T-helper 17 cell (primary cell): ENCODE results near the gene LRRFIP2. TPM values are rescaled to one million over a fixed set of nuclear protein-coding genes. Genes with fewer than 3 reads are reported as not detected.

ENCODE experiments used
- ATAC-seq: fragments of 150-1000 bp; cut with Tn5 transposase; 2 replicates; pipeline ENCODE4 v1.10.0; 2021; ENCODE audit warnings: mild to moderate bottlenecking, moderate library complexity
- DNase-seq, 3 donors: peaks; one replicate each; pipeline versions ENCODE4 v3.0.0 to v3.0.0-alpha.2; 2020 to 2021
- H3K9me3 ChIP-seq: one replicate; pipeline ENCODE4 v1.7.0; 2013; ENCODE audit warnings: low read length, mild to moderate bottlenecking; ENCODE audit not compliant: control insufficient read depth, poor library complexity, severe bottlenecking
- H3K27ac Mint-ChIP-seq: one replicate; pipeline ENCODE4 v1.8.0; 2022; ENCODE audit warnings: mild to moderate bottlenecking, moderate library complexity, mixed read lengths
- H3K27me3 Mint-ChIP-seq: one replicate; pipeline ENCODE4 v1.8.0; 2022; ENCODE audit warnings: mixed read lengths
- H3K36me3 Mint-ChIP-seq: one replicate; pipeline ENCODE4 v1.8.0; 2022; ENCODE audit warnings: low read depth, mixed read lengths
- H3K4me1 Mint-ChIP-seq: one replicate; pipeline ENCODE4 v1.8.0; 2022; ENCODE audit warnings: mild to moderate bottlenecking, mixed read lengths
- H3K4me3 Mint-ChIP-seq: one replicate; pipeline ENCODE4 v1.8.0; 2022; ENCODE audit warnings: mild to moderate bottlenecking, moderate library complexity, mixed read lengths
- total RNA-seq, 4 donors: library from RNA in 2 of 4; stranded (reverse) in 2 of 4; gene quantifications; one replicate each; pipeline ENCODE4 v1.2.3 and lab custom pipeline; 2022 to 2026

LRRFIP2 gene
- total RNA-seq, 2 donors from 2014 or later, result 45.4 to 51.6 TPM

- H3K36me3 Mint-ChIP-seq, result peaks cover 10% of the 10 kb centered on the region
- ATAC-seq (no peak), DNase-seq (no peak)
- H3K27ac Mint-ChIP-seq, result no peak overlapping the region
- no peaks in the 10 kb centered on the region for H3K9me3 ChIP-seq
- H3K4me3 Mint-ChIP-seq, result no peak overlapping the region
- no peaks in the 10 kb centered on the region for H3K27me3 Mint-ChIP-seq
- H3K4me1 Mint-ChIP-seq, result peaks cover 11% of the 10 kb centered on the region
Observed at GRCh38 chr3:37094636-37095035, 79.7 kb downstream of the LRRFIP2 start.

GRCh38 chr3:37093481-37093880 is 80.9 kb downstream of the LRRFIP2 start:
- H3K27me3 Mint-ChIP-seq, result no peaks in the 10 kb centered on the region
- H3K36me3 Mint-ChIP-seq, result peaks cover 10% of the 10 kb centered on the region
- peak overlapping the region; percentile 74 for H3K27ac Mint-ChIP-seq
- H3K9me3 ChIP-seq, result no peaks in the 10 kb centered on the region
- DNase-seq (no peak), ATAC-seq (no peak)
- H3K4me3 Mint-ChIP-seq, result no peak overlapping the region
- peaks cover 8% of the 10 kb centered on the region for H3K4me1 Mint-ChIP-seq

GRCh38 chr3:37092484-37092883 is 81.9 kb downstream of the LRRFIP2 start:
- DNase-seq, result no peak
- H3K4me3 Mint-ChIP-seq, result no peak overlapping the region
- no peaks in the 10 kb centered on the region for H3K9me3 ChIP-seq
- no peaks in the 10 kb centered on the region for H3K27me3 Mint-ChIP-seq
- H3K27ac Mint-ChIP-seq, result peak overlapping the region; percentile 74
- H3K36me3 Mint-ChIP-seq, result peaks cover 10% of the 10 kb centered on the region
- ATAC-seq, result no peak
- peaks cover 8% of the 10 kb centered on the region for H3K4me1 Mint-ChIP-seq

GRCh38 chr3:37087870-37088269 is 86.5 kb downstream of the LRRFIP2 start:
- H3K4me3 Mint-ChIP-seq, result no peak overlapping the region

GRCh38 chr3:37086918-37087317 is 87.5 kb downstream of the LRRFIP2 start:
- no peak for DNase-seq
- no peak for ATAC-seq
- no peaks in the 10 kb centered on the region for H3K27me3 Mint-ChIP-seq
- no peaks in the 10 kb centered on the region for H3K36me3 Mint-ChIP-seq
- H3K27ac Mint-ChIP-seq, result no peak overlapping the region
- H3K4me1 Mint-ChIP-seq, result peaks cover 3% of the 10 kb centered on the region
- H3K4me3 Mint-ChIP-seq, result no peak overlapping the region
- H3K9me3 ChIP-seq, result no peaks in the 10 kb centered on the region

More at GRCh38 chr3:37087870-37088269, 86.5 kb downstream of the LRRFIP2 start:
- H3K9me3 ChIP-seq, result no peaks in the 10 kb centered on the region
- Mint-ChIP-seq H3K27ac (no peak overlapping the region), H3K36me3 (peaks cover 2% of the 10 kb centered on the region), H3K4me1 (peaks cover 3% of the 10 kb centered on the region), H3K27me3 (no peaks in the 10 kb centered on the region)
- DNase-seq (no peak), ATAC-seq (no peak)

GRCh38 chr3:37082317-37082716 is 92.1 kb downstream of the LRRFIP2 start:
- Mint-ChIP-seq H3K27ac (no peak overlapping the region), H3K36me3 (peaks cover 2% of the 10 kb centered on the region), H3K4me3 (no peak overlapping the region), H3K27me3 (no peaks in the 10 kb centered on the region), H3K4me1 (peaks cover 3% of the 10 kb centered on the region)
- DNase-seq, result no peak
- H3K9me3 ChIP-seq, result no peaks in the 10 kb centered on the region
- no peak for ATAC-seq

- no peak overlapping the region for H3K4me3 Mint-ChIP-seq
- no peaks in the 10 kb centered on the region for H3K9me3 ChIP-seq
- ATAC-seq (no peak), DNase-seq (no peak)
- peaks cover 7% of the 10 kb centered on the region for H3K36me3 Mint-ChIP-seq
- H3K27me3 Mint-ChIP-seq, result no peaks in the 10 kb centered on the region
- H3K4me1 Mint-ChIP-seq, result peaks cover 2% of the 10 kb centered on the region
- H3K27ac Mint-ChIP-seq, result no peak overlapping the region
Observed at GRCh38 chr3:37075955-37076354, 98.4 kb downstream of the LRRFIP2 start.

GRCh38 chr3:37074178-37074577 is 100.2 kb downstream of the LRRFIP2 start:
- H3K36me3 Mint-ChIP-seq, result peaks cover 6% of the 10 kb centered on the region
- H3K4me1 Mint-ChIP-seq, result peaks cover 2% of the 10 kb centered on the region
- no peaks in the 10 kb centered on the region for H3K27me3 Mint-ChIP-seq
- H3K27ac Mint-ChIP-seq, result no peak overlapping the region
- ATAC-seq, result no peak
- H3K4me3 Mint-ChIP-seq, result no peak overlapping the region
- H3K9me3 ChIP-seq, result no peaks in the 10 kb centered on the region
- no peak for DNase-seq

- H3K27me3 Mint-ChIP-seq, result no peaks in the 10 kb centered on the region
- no peak for ATAC-seq
- H3K4me1 Mint-ChIP-seq, result peaks cover 2% of the 10 kb centered on the region
- no peak overlapping the region for H3K4me3 Mint-ChIP-seq
- no peak for DNase-seq
- H3K27ac Mint-ChIP-seq, result no peak overlapping the region
- no peaks in the 10 kb centered on the region for H3K9me3 ChIP-seq
- H3K36me3 Mint-ChIP-seq, result peaks cover 6% of the 10 kb centered on the region
Observed at GRCh38 chr3:37072892-37073291, 101.5 kb downstream of the LRRFIP2 start.

GRCh38 chr3:37071921-37072320 is 102.5 kb downstream of the LRRFIP2 start:
- no peaks in the 10 kb centered on the region for H3K9me3 ChIP-seq
- Mint-ChIP-seq H3K27me3 (no peaks in the 10 kb centered on the region), H3K4me3 (no peak overlapping the region), H3K4me1 (peaks cover 2% of the 10 kb centered on the region), H3K36me3 (peaks cover 6% of the 10 kb centered on the region), H3K27ac (no peak overlapping the region)
- DNase-seq (no peak), ATAC-seq (no peak)

GRCh38 chr3:37068031-37068430 is 106.4 kb downstream of the LRRFIP2 start:
- no peak overlapping the region for H3K27ac Mint-ChIP-seq
- no peak for ATAC-seq
- peaks cover 5% of the 10 kb centered on the region for H3K36me3 Mint-ChIP-seq
- H3K27me3 Mint-ChIP-seq, result no peaks in the 10 kb centered on the region
- DNase-seq, result no peak
- peaks cover 2% of the 10 kb centered on the region for H3K4me1 Mint-ChIP-seq
- no peak overlapping the region for H3K4me3 Mint-ChIP-seq
- no peaks in the 10 kb centered on the region for H3K9me3 ChIP-seq

GRCh38 chr3:37067577-37067976 is 106.8 kb downstream of the LRRFIP2 start:
- Mint-ChIP-seq H3K27ac (no peak overlapping the region), H3K27me3 (no peaks in the 10 kb centered on the region), H3K4me3 (no peak overlapping the region), H3K36me3 (peaks cover 5% of the 10 kb centered on the region), H3K4me1 (peaks cover 2% of the 10 kb centered on the region)
- DNase-seq (no peak), ATAC-seq (no peak)
- H3K9me3 ChIP-seq, result no peaks in the 10 kb centered on the region

GRCh38 chr3:37064747-37065146 is 109.6 kb downstream of the LRRFIP2 start:
- H3K4me1 Mint-ChIP-seq, result peaks cover 14% of the 10 kb centered on the region
- ATAC-seq (no peak), DNase-seq (no peak)
- H3K9me3 ChIP-seq, result no peaks in the 10 kb centered on the region
- H3K27me3 Mint-ChIP-seq, result no peaks in the 10 kb centered on the region
- peaks cover 15% of the 10 kb centered on the region for H3K36me3 Mint-ChIP-seq
- H3K27ac Mint-ChIP-seq, result no peak overlapping the region
- no peak overlapping the region for H3K4me3 Mint-ChIP-seq

GRCh38 chr3:37058117-37058516 is 116.3 kb downstream of the LRRFIP2 start:
- ATAC-seq (no peak), DNase-seq (no peak)
- Mint-ChIP-seq H3K4me1 (peaks cover 14% of the 10 kb centered on the region), H3K4me3 (no peak overlapping the region), H3K27me3 (no peaks in the 10 kb centered on the region), H3K27ac (peak overlapping the region; percentile 66), H3K36me3 (peaks cover 17% of the 10 kb centered on the region)
- H3K9me3 ChIP-seq, result no peaks in the 10 kb centered on the region
